Naive thymus-derived CD8-positive, alpha-beta T cell (primary cell): ENCODE results near the gene PNLDC1. TPM values are rescaled to one million over a fixed set of nuclear protein-coding genes. Genes with fewer than 3 reads are reported as not detected.
A peak's percentile ranks its signal among the peaks of the same experiment; 100 is the strongest.
"Not testable (repeated sequence)": the region's sequence is repeated elsewhere in the genome, so short reads cannot be mapped to it uniquely, and the experiment has no call there.

Experiments used
- ATAC-seq, 2 donors: fragments of 150-1000 bp; cut with Tn5 transposase in 1 of 2; sonication (Bioruptor Pico), chemical (Tn5 transposase) in 1 of 2; 1 replicate in 1 of 2; 2 replicates in 1 of 2; pipeline ENCODE4 v1.10.0; 2021; ENCODE audit warnings: mild to moderate bottlenecking in 2 of 2, moderate library complexity in 2 of 2
- POLR2A ChIA-PET: fragments of 350-600 bp; sonication (Branson Sonifier 250); formaldehyde crosslinking; loops from one replicate; lab custom pipeline; 2021; ENCODE audit warnings: antibody characterized with exemption; lab: Charles Lee
- DNase-seq, 10 donors: peaks; one replicate each; pipeline versions ENCODE4 v3.0.0 to v3.0.0-alpha.2; 2020 to 2022
- H3K27ac Mint-ChIP-seq, 10 donors: one replicate each; pipeline ENCODE4 v1.8.0; 2020 to 2022; ENCODE audit warnings: mild to moderate bottlenecking in 10 of 10, mixed read lengths in 10 of 10, moderate library complexity in 4 of 10, inconsistent platforms in 1 of 10
- H3K27me3 Mint-ChIP-seq, 5 donors: one replicate each; pipeline ENCODE4 v1.8.0; 2021 to 2022; ENCODE audit warnings: mixed read lengths in 5 of 5
- H3K36me3 Mint-ChIP-seq, 3 donors: one replicate each; pipeline ENCODE4 v1.8.0; 2020 to 2022; ENCODE audit warnings: mixed read lengths in 3 of 3, mild to moderate bottlenecking in 2 of 3, inconsistent platforms in 1 of 3
- H3K4me1 Mint-ChIP-seq, 4 donors: one replicate each; pipeline ENCODE4 v1.8.0; 2021 to 2022; ENCODE audit warnings: mixed read lengths in 4 of 4
- H3K4me3 Mint-ChIP-seq, 10 donors: one replicate each; pipeline ENCODE4 v1.8.0; 2020 to 2022; ENCODE audit warnings: mild to moderate bottlenecking in 10 of 10, mixed read lengths in 10 of 10, moderate library complexity in 6 of 10, inconsistent platforms in 1 of 10
- H3K9me3 Mint-ChIP-seq, 9 donors: one replicate each; pipeline ENCODE4 v1.8.0; 2020 to 2022; ENCODE audit warnings: mixed read lengths in 9 of 9, mild to moderate bottlenecking in 3 of 9, inconsistent platforms in 1 of 9, moderate library complexity in 1 of 9
- polyA plus RNA-seq, 3 donors: library from polyadenylated mRNA; unstranded; fragments of 300-500 nt; fragmentation: Illumina TruSeq; gene quantifications; one replicate each; pipeline ENCODE4 v1.2.3, GENCODE V29; 2021
- total RNA-seq, 8 experiments: library from RNA in 2 of 8; stranded (reverse) in 2 of 8; gene quantifications; one replicate each; pipeline ENCODE4 v1.2.3 and lab custom pipeline; 2021 to 2026

The PNLDC1 gene
- total and polyA plus RNA-seq, 5 experiments from 2014 or later: 0.36 to 0.75 (median 0.36) TPM; not detected in 2

DNA sequence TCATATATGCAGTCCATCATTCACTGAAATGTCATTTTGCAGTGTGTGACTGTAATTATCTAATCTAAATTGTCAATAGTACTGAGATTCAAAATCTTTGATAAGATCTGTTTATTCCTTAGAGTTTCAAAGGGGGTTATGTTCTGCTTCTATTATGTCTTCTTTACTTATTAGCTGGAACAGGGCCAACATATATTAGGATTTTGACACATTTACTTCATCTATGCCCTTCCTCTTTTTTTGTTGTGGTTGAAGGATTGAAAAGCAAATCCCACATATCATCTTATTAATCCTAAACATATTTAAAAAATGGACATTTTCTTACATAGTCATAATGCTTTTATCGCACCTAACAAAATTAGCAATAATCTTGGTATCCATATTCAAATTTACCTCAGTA, 60.4 kb downstream of the PNLDC1 start:
- no peak for DNase-seq
- ATAC-seq: no peak
- H3K9me3 Mint-ChIP-seq: peaks cover 0 to 17% (median 6%) of the 10 kb centered on the region in 9 donors
- H3K27me3 Mint-ChIP-seq: peaks cover 0 to 4% (median 0%) of the 10 kb centered on the region in 5 donors
- POLR2A ChIA-PET: no interaction called here
- H3K27ac Mint-ChIP-seq: no peak overlapping the region
- peaks cover 0 to 11% (median 10%) of the 10 kb centered on the region in 3 donors for H3K36me3 Mint-ChIP-seq
- peaks cover 13 to 26% (median 25%) of the 10 kb centered on the region in 4 donors for H3K4me1 Mint-ChIP-seq
- H3K4me3 Mint-ChIP-seq: no peak overlapping the region

DNA sequence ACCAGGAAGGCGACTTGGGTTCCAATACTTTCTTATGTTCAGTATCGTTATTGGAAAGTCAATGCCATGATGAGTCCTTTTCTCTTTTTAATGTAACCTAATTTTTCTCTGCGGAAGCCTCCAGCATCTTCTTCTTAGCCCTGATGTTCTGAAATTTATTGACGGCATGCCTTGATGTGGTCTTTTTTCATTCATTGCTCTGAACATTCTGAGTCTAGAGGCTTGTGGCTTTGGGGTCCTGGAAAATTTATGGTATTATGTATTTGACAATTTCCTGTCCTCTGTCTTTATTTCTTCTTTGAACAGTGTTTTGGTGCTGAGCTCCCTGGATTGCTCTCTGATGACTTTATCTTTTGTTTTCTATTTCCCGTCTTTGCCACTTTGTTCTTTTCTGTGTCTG, 62.0 kb downstream of the PNLDC1 start:
- H3K4me3 Mint-ChIP-seq: peak overlapping the region; percentile 4 to 78 (median 67)
- POLR2A ChIA-PET: interaction anchor here (1.0 to 1.1 kb wide), 3 partner anchors 29 to 136 kb away, joined by 3 read pairs; partner anchors contain the start of gene TCP1
- peak in 6 of 10 donors; percentile 33 to 81 (median 45) for DNase-seq
- H3K27ac Mint-ChIP-seq: peak overlapping the region; percentile 22 to 94 (median 68)
- peaks cover 0 to 16% (median 4%) of the 10 kb centered on the region in 9 donors for H3K9me3 Mint-ChIP-seq
- peaks cover 0 to 11% (median 10%) of the 10 kb centered on the region in 3 donors for H3K36me3 Mint-ChIP-seq
- H3K27me3 Mint-ChIP-seq: peaks cover 0 to 4% (median 0%) of the 10 kb centered on the region in 5 donors
- ATAC-seq: peak; percentile 82 to 89
- H3K4me1 Mint-ChIP-seq: peaks cover 13 to 26% (median 25%) of the 10 kb centered on the region in 4 donors

DNA sequence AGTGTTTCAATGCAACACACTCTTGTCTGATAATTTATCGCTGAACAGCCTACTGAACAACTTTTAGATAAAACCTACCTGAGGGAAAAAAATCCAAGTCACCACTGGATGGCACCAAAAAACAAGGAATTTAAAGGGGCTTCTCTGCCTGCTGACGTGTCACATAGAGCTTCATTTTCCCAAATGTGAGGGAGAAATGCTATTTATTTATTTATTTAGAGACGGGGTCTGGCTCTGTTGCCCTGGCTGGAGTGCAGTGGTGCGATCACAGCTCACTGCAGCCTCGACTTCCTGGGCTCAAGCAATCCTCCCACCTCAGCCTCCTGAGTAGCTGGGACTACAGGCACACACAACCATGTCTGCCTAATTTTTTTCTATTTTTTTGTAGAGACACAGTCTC, 63.3 kb downstream of the PNLDC1 start:
- POLR2A ChIA-PET: interaction anchor here (0.6 to 0.7 kb wide), 3 partner anchors 29 to 275 kb away, joined by 3 to 9 read pairs (median 3); no protein-coding TSS in a partner anchor
- not testable (repeated sequence) for ATAC-seq, H3K36me3 Mint-ChIP-seq, H3K9me3 Mint-ChIP-seq, H3K27me3 Mint-ChIP-seq
- H3K4me1 Mint-ChIP-seq: peaks cover 13 to 26% (median 25%) of the 10 kb centered on the region in 4 donors
- H3K4me3 Mint-ChIP-seq: peak overlapping the region in 7 of 10 donors; percentile 15 to 74 (median 71)
- peak in 6 of 10 donors; percentile 11 to 51 (median 33) for DNase-seq
- peak overlapping the region in 9 of 10 donors; percentile 2 to 92 (median 51) for H3K27ac Mint-ChIP-seq

DNA sequence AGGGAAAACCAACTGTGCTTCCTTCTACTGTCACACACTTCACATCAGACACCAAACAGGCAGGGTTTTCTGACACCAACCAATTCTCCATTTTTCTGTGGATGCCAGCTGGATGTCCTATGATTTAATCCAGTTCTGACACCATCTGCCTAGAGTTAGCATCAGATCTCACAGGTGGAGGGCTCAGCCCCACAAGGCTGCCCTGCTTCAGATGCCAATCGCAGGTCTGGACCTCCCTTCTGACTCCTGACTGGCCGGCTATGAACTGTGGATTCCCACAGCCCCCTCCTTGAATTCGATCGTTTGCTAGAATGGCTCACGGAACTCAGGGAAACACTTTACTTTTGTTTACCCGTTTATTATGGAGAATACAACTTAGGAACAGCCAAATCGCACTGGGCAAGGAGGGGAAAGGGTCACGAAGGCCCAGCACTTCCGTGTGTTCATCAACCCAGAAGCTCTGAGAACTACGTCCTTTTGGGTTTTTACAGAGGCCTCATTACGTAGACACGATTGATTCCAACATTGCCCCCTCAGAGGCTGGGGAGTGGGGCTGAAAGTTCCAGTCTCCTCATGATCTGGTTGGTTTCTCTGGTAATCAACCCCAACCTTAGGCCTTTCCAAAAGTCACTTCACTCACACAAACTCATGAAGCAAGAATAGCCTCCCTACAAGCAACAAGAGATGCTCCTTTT, 65.3 kb downstream of the PNLDC1 start:
- ATAC-seq: no peak
- no peak for DNase-seq
- no peak overlapping the region for H3K4me3 Mint-ChIP-seq
- H3K36me3 Mint-ChIP-seq: peaks cover 0 to 2% (median 0%) of the 10 kb centered on the region in 3 donors
- H3K27ac Mint-ChIP-seq: no peak overlapping the region
- peaks cover 13 to 25% (median 25%) of the 10 kb centered on the region in 4 donors for H3K4me1 Mint-ChIP-seq
- H3K9me3 Mint-ChIP-seq: peaks cover 0 to 10% (median 0%) of the 10 kb centered on the region in 9 donors
- H3K27me3 Mint-ChIP-seq: no peaks in the 10 kb centered on the region
- POLR2A ChIA-PET: no interaction called here

DNA sequence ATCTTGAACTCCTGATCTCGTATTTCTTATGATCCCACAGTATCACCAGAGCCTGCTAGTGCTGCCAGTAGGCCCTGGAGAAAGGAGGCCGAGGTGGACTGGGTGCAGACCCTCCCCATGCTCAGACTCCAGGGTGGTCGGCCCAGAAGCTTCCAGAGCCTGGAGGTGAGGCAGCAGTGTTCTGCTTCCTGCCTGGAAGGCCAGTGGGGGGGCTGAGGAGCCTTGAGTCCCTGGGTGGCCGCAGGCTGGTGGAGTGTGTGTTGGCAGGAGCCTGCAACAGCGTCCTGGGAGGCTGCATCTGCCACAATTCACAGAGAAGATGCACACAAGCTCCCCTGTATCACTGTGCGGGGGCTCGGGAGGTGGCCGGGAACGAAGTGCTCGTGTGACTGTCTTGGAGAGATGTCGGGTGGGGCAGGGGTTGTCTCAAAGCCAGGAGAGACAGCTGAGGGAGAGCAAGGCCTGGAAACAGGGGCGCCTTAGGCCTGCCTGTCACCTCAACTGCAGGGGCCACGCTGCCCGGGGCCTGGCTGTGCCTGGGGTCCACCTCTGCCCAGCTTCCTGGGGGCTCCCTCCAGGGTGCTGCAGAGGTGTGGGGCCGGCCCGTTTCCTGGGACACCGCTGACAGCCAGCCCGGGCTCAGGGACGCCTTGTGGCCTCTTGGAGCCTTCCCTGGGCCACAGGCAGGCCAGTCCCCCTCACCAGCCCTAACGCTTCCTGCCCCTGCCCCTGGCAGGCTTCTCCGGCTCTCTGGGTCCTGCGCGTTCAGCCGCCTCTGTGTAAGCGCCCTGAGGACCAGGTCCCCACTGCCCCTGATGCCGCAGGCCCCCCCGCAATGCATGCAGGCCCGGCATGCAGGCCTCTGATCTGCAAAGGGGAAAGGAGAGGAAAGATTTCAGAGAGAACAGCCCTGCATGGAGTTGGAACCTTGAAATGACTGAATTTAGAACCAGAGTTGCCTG, 66.5 kb downstream of the PNLDC1 start:
- H3K36me3 Mint-ChIP-seq: peaks cover 0 to 2% (median 0%) of the 10 kb centered on the region in 3 donors
- no peak overlapping the region for H3K4me3 Mint-ChIP-seq
- no peaks in the 10 kb centered on the region for H3K27me3 Mint-ChIP-seq
- H3K9me3 Mint-ChIP-seq: peaks cover 0 to 10% (median 0%) of the 10 kb centered on the region in 9 donors
- no peak for ATAC-seq
- H3K27ac Mint-ChIP-seq: peak overlapping the region in 2 of 10 donors; percentile 18 to 69
- POLR2A ChIA-PET: no interaction called here
- H3K4me1 Mint-ChIP-seq: peaks cover 13 to 18% (median 17%) of the 10 kb centered on the region in 4 donors
- DNase-seq: no peak

Other genes starting within 250 kb of the PNLDC1 start
- 10 to 100 TPM; 83.4 to 86.5 TPM for gene SOD2, start 107.0 kb upstream of the PNLDC1 start, total RNA-seq
- 10 to 100 TPM; 80.5 to 92.0 (median 90.0) TPM for gene SOD2, start 107.0 kb upstream of the PNLDC1 start, polyA plus RNA-seq
- gene WTAP, start 72.8 kb upstream of the PNLDC1 start, total RNA-seq: 100 to 1,000 TPM; 156 to 159 TPM
- 100 to 1,000 TPM; 104 to 128 (median 122) TPM for gene WTAP, start 72.8 kb upstream of the PNLDC1 start, polyA plus RNA-seq
- gene ACAT2, start 38.2 kb upstream of the PNLDC1 start, total RNA-seq: 10 to 100 TPM; 30.6 to 30.9 TPM
- gene ACAT2, start 38.2 kb upstream of the PNLDC1 start, polyA plus RNA-seq: 10 to 100 TPM; 29.4 to 38.8 (median 38.2) TPM
- gene TCP1, start 10.7 kb upstream of the PNLDC1 start, total RNA-seq: 100 to 1,000 TPM; 184 to 185 TPM
- gene TCP1, start 10.7 kb upstream of the PNLDC1 start, polyA plus RNA-seq: 10 to 100 TPM; 68.8 to 97.6 (median 72.4) TPM
- 10 to 100 TPM; 36.2 to 39.0 TPM for gene MRPL18, start 9.8 kb upstream of the PNLDC1 start, total RNA-seq
- 100 to 1,000 TPM in 1 of 3 donors, 10 to 100 TPM in 2; 63.0 to 131 (median 79.9) TPM for gene MRPL18, start 9.8 kb upstream of the PNLDC1 start, polyA plus RNA-seq
- not detected for gene MAS1, start 90.7 kb downstream of the PNLDC1 start, total RNA-seq
- gene MAS1, start 90.7 kb downstream of the PNLDC1 start, polyA plus RNA-seq: not detected
- gene IGF2R, start 168.8 kb downstream of the PNLDC1 start, total RNA-seq: 10 to 100 TPM; 63.1 to 69.7 TPM
- 10 to 100 TPM in 2 of 3 donors, 1 to 10 TPM in 1; 9.1 to 19.3 (median 13.6) TPM for gene IGF2R, start 168.8 kb downstream of the PNLDC1 start, polyA plus RNA-seq